Activated naive CD4-positive, alpha-beta T cell treated with anti-CD3 and anti-CD28 coated beads, Interleukin-2, amount 50 U/mL, for 16 hours (primary cell): ENCODE results near the gene ROBO2.
"Not testable (repeated sequence)": the region's sequence is repeated elsewhere in the genome, so short reads cannot be mapped to it uniquely, and the experiment has no call there.

Source experiments
- DNase-seq: peaks from one replicate; pipeline ENCODE4 v3.0.0-alpha.2; 2020

Gene ROBO2

DNA sequence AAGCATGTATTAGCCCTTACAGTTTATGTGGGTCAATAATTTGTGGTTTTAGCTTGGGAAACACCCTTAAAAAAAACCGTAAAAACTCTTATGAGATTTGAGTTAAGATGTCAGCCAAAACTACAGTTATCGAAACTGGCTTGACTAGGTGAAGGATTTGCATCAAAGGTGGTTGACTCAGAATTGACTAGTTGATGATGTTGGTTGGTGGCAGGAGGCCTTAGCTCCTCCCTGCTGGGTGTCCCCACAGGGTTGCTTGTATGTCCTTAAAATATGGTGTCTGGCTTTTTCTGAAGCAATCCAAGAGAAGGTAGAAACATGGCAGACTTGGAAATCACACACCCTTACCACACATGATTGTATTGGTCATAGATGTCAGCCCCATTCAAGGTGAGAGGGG, 305.1 kb downstream of the ROBO2 start:
- DNase-seq: no peak

DNA sequence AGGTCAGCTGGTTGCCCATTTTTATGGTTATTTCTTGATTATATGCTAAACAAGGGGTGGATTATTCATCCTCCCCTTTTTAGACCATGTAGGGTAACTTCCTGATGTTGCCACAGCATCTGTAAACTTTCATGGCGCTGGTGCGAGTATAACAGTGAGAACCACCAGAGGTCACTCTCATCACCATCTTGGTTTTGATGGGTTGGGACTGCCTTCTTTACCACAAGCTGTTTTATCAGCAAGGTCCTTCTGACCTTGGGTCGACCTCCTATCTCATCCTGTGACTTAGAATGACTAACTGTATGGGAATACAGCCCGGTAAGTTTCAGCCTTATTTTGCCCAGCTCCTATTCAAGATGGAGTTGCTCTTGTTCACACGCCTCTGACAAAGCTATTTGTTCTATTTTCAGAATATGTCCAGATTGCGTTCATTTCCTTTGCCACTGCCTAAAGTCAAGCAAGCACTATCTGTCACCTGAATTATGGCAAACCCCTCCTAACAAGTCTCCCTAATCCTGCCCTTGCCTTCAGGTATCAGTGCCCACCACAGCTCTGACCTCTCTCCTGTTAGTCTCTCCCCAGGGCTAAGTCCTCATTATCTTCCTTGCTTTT, 308.5 kb downstream of the ROBO2 start:
- no peak for DNase-seq

DNA sequence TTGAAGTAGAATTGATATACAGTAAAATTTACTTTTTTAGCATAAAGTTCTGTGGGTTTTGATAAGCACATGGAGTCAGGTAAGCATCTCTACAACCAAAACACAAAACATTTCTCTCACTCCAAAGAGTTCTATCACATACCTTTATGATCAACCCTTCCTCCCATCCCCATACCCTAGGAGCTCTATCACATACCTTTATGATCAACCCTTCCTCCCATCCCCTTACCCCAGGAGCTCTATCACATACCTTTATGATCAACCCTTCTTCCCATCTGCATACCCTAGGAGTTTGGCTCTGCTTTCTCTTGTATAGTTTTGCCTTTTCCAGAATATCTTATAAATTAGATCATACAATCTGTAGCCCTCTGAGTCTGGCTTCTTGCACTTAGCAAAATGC, 315.1 kb downstream of the ROBO2 start:
- no peak for DNase-seq

- no peak for DNase-seq
Measured at GRCh38 chr3:77362936-77363335, 323.0 kb downstream of the ROBO2 start.

DNA sequence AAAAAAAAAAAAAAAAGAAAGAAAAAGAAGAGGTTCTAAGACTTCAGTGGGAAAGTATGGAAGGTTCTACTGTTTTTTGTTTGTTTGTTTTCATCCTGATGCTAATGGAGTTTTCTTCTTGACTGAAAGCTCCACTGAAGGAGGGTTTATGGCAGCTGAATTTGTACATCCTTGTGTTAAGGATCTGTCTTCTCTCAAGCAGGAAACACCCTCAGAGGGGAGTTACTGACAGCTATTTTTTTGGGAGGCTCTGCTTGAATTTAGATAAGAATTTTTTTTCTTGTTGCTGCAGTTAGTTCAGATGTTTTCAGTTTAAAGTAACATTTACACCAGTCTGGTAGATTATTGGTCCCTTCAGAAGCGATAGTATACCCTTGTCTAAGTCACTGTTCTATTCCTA, 325.3 kb downstream of the ROBO2 start:
- DNase-seq: no peak

GRCh38 chr3:77370413-77370812, 330.5 kb downstream of the ROBO2 start:
- no peak for DNase-seq

- no peak for DNase-seq
Measured at GRCh38 chr3:77372018-77372417, 332.1 kb downstream of the ROBO2 start.

DNA sequence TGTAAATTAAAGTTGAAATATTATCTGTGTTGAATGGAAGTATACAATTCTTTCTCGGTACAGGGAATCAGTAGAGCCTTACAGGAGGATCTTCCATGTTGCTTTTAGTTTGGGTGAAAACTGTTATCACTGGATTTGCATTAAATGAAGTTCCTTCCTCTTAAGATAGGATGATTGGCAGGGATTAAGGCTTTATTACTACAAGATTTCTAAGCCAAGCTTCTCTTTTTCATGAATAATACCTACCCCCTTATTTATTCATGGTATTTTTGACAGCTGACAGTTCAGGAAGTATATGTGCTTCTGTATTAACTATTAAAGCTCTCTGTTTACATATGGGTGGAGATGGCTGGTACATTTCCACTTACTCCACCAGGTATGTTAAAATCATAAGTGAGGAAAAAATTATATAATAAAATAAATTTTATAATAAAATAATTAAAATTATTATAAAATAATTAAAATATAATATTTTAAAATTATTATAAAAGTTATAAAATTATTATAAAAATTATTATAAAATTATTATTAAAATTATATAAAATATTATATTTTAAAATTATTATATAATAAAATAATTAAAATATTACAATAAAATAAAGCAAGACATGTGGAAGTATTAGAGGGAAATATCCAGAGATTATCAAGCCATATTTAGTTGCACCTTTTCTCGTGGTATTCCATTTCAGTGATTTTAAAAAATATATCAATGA, 332.9 kb downstream of the ROBO2 start:
- DNase-seq: no peak

DNA sequence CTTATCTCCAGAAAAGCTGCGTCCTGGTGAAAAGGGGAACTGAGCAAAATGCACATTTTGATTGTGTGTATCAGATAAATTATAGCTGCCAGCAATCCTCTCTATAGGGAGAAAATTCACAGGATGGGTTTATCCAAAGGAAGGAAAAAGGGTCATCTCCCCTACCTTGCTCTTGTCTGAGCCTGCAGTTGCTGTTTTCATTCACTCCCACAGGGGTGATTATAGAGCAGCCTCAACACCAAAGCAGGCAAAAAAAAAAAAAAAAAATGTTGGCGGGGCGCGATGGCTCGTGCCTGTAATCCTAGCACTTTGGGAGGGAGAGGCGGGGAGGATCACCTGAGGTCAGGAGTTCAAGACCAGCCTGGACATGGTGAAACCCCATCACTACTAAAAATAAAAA, 333.7 kb downstream of the ROBO2 start:
- DNase-seq: no peak

DNA sequence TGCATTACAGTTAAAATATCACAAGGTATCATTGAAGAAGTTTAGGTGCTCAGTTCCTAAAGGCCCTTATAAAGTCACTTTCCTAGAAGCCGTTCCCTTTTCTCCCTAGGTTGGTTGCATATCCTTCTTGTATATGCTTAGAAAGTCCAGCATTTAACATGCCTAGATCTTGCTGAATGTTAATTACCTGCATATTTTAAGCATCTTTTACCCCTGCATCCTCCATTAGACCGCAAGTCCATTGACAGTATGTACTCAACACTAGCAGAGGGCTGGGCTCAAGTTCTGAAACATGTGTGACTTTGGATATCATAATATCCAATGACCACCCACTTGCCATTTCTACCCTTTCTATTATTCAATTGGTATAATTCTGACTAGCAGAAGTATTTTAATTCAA, 336.6 kb downstream of the ROBO2 start:
- DNase-seq: no peak

GRCh38 chr3:77377717-77378116, 337.8 kb downstream of the ROBO2 start:
- no peak for DNase-seq

DNA sequence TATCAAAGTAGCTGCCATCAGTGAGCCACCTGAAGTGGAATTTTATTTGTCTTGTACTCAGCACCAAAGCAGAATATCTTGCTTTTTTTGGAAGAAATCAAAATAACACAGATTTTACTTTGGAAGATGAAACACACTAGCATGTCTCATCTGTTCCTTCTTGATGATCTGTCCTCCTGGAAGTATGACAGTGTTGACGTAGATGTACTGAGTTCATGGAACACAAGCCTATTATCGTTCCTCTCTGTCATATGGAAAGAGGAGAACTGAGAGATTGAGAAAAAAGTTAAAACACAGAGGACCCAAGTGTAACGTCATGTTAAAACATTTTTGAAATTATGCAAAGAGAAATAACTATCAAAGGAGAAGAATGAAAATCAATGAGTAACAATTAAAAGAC, 340.2 kb downstream of the ROBO2 start:
- no peak for DNase-seq

- no peak for DNase-seq
Measured at GRCh38 chr3:77381431-77381830, 341.5 kb downstream of the ROBO2 start.

GRCh38 chr3:77392181-77392580, 352.3 kb downstream of the ROBO2 start:
- no peak for DNase-seq

GRCh38 chr3:77394046-77394445, 354.1 kb downstream of the ROBO2 start:
- no peak for DNase-seq

GRCh38 chr3:77404871-77405270, 365.0 kb downstream of the ROBO2 start:
- no peak for DNase-seq

GRCh38 chr3:77407441-77407840, 367.5 kb downstream of the ROBO2 start:
- no peak for DNase-seq

DNA sequence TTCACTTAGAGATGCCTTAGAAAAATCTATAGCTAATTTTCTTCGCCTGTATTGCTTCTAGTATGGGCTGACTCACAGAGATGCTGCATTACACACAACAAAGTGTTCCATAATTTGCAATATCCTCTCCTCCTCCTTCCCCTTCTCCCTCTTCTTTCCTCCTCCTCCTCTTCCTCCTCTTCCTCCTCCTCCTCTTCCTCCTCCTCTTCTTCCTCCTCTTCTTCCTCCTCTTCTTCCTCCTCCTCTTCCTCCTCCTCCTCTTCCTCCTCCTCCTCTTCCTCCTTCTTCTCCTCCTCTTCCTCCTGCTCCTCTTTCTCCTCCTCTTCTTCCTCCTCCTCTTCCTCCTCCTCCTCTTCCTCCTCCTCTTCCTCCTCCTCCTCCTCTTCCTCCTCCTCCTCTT, 370.4 kb downstream of the ROBO2 start:
- DNase-seq: not testable (repeated sequence)

DNA sequence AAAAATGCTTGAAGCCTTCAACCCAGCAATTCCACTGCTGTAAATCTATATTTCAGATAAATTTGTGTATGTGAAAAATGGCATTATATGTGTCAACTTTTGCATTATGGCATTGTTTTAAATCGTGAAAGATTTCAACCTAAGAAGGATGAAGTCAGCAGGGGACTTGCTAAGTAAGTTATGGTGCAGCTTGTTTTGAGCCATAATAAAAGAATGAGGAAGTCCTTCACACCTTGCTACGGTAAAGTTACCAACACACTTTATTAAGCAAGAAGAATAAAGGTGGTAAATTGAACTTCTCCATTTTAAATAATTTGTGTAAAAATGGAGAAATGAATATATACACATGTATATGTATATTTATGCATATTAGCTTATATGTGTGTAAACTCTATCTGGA, 371.4 kb downstream of the ROBO2 start:
- no peak for DNase-seq

DNA sequence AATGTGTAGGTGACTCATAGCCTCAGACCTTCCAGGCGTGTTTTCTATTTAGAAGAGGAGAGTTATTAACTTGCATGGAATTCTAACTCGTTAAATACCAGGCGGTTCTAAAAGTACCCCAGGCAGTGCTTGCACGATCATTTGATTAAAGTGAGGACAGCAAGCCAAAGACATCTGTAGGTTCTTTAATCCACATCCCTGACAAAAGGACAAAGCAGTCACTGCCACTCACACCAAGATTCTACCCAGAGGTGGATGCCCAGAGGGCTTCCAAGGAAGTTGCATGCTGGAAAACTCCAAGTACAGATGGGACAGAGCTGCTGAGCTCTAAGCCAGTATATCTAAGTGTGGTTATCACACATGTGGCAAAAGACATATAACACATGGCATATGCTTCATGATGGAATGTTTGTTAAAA, 372.1 kb downstream of the ROBO2 start:
- no peak for DNase-seq

DNA sequence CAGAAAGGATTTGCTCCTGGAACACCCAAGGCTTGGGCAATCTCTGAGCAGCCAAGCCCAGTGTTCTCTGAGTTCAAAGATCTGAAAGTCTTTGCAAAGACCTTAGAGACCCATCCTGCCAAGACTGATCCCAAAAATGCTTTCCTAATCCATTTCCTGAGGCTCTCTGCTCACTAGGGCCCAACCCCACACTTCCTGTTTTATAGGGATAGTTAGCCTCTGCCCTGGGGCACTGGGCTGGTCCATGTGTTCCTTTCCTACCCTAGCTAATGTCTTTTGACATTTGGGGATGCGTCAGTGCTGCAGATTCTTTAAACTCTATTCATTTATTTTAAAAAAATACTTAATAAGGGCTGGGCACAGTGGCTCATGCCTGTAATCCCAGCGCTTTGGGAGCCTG, 372.7 kb downstream of the ROBO2 start:
- DNase-seq: no peak

GRCh38 chr3:77414881-77415280, 375.0 kb downstream of the ROBO2 start:
- DNase-seq: no peak

- DNase-seq: no peak
Measured at GRCh38 chr3:77420336-77420735, 380.4 kb downstream of the ROBO2 start.

DNA sequence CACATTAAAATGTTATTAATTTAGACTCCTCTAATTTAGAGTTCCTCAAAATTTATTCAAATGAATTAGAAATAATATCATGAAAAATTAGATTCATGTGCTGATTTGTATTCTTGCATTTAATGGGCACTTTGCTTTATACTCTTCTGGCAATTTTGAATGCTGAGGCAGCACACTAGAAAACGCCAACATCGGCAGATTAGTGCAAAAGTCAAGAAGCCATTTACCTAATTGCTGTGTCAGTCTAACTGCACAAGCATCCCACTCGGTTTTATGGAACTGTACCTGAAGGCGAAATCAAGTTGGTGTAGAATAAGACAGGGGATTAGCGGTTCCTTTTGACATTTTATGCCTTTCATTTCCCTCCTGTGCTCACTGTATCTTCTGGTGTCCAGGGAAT, 382.0 kb downstream of the ROBO2 start:
- no peak for DNase-seq

DNA sequence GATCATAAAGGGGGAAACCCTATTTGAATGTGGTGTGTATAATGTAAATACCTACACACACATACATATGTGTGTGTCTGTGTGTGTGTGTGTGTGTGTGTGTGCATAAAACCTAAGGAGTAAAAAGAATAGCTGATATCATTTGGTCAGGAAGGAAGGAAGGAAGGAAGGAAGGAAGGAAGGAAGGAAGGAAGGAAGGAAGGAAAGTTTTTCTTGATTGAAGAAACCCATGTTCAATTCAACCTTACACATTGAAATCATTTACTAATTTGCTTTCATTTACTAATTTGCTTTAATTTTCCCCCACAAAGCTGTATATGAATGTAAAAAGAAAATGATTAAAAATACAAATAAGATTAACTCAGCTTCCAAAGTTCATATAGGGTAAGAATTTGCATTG, 386.6 kb downstream of the ROBO2 start:
- DNase-seq: no peak
